Rectal smooth muscle tissue (tissue), 1 donor: ENCODE data around the gene GOLGA8J.
A peak's percentile ranks its signal among the peaks of the same experiment; 100 is the strongest.
"Not testable (repeated sequence)": the region's sequence is repeated elsewhere in the genome, so short reads cannot be mapped to it uniquely, and the experiment has no call there.

Experiments used
- H3K27ac ChIP-seq: one replicate; pipeline ENCODE4 v1.7.0; 2013; ENCODE audit warnings: low read depth, low read length, inconsistent platforms
- H3K27me3 ChIP-seq: one replicate; pipeline ENCODE4 v1.7.0; 2013; ENCODE audit warnings: low read length; ENCODE audit not compliant: control insufficient read depth, insufficient read depth
- H3K36me3 ChIP-seq: one replicate; pipeline ENCODE4 v1.7.0; 2013; ENCODE audit warnings: low read length; ENCODE audit not compliant: control insufficient read depth, insufficient read depth
- H3K4me1 ChIP-seq: one replicate; pipeline ENCODE4 v1.7.0; 2013; ENCODE audit warnings: low read length; ENCODE audit not compliant: control insufficient read depth, insufficient read depth
- H3K4me3 ChIP-seq: one replicate; pipeline ENCODE4 v1.7.0; 2013; ENCODE audit warnings: low read length
- H3K9ac ChIP-seq: one replicate; pipeline ENCODE4 v1.7.0; 2013; ENCODE audit warnings: low read length

Gene GOLGA8J

DNA sequence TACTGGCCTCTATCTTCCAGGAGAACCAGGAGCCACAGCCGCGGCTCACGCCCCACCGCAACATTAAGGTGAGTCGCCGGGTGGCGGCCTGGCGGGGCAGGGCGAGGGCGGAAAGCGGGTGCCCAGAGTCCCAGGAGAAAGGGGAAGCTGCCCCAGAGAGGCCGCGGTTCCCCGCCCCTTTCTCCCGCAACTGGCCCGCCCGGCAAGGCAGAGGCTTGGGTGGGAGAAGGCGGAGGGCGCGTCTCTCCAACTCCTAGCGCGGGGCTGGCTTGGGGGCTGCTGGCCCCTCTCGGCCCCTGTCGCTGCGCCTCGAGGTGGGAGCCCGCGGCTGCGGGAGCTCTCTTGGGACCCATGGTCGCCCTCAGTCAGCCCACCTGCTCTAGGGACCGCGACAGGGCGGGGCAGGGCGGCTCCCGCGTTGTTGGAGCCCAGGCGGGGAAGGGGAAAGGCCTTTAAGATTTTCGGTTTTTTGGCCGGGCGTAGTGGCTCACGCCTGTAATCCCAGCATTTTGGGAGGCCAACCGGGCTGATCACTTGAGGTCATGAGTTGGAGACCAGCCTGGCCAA, 21.3 kb downstream of the GOLGA8J start:
- not testable (repeated sequence) for H3K9ac ChIP-seq, H3K27me3 ChIP-seq, H3K4me1 ChIP-seq, H3K36me3 ChIP-seq, H3K27ac ChIP-seq
- peak overlapping the region; percentile 21 for H3K4me3 ChIP-seq

DNA sequence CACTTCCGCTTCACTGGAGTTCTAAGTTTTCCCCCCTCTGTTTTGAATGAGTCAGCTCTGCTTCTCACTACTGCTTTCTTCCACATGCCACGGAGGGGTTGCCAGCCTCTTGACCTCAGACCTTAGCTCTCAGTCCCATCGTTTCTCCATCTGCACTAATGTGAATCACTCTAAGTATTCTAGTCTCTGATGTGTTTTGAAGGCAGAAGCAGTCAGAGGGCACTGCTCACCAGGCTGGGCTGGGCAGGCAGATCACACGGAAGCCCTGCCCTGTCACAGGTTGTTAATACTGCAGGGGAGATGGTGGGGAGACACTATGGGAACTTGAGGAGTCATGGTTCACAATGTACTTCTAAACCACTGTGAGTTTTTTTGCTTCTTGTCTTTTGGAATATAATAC, 27.8 kb downstream of the GOLGA8J start:
- not testable (repeated sequence) for H3K4me3 ChIP-seq, H3K27ac ChIP-seq, H3K36me3 ChIP-seq, H3K27me3 ChIP-seq, H3K9ac ChIP-seq, H3K4me1 ChIP-seq

- not testable (repeated sequence) for H3K4me3 ChIP-seq, H3K27ac ChIP-seq, H3K27me3 ChIP-seq, H3K36me3 ChIP-seq, H3K4me1 ChIP-seq, H3K9ac ChIP-seq
These were observed 47.3 kb downstream of the GOLGA8J start for GRCh38 chr15:30130066-30130465.

GRCh38 chr15:30134751-30135150, 52.0 kb downstream of the GOLGA8J start, which contains the start of gene GOLGA8T:
TSS of gene GOLGA8T (plus strand) at chr15:30135051. CDS start at chr15:30135149, 98 bp downstream.
- not testable (repeated sequence) for H3K27me3 ChIP-seq, H3K4me1 ChIP-seq, H3K36me3 ChIP-seq, H3K9ac ChIP-seq, H3K4me3 ChIP-seq, H3K27ac ChIP-seq
